RWPE1 (cell line): ENCODE measurements around the gene CERS2.
"Not testable (repeated sequence)": the region's sequence is repeated elsewhere in the genome, so short reads cannot be mapped to it uniquely, and the experiment has no call there.

ENCODE experiments used
- CTCF ChIA-PET: fragments of 350-600 bp; sonication (Branson Sonifier 250); formaldehyde crosslinking; extraction: SDS; loops from one replicate; lab custom pipeline; 2021; lab: Yijun Ruan, JAX
- POLR2A ChIA-PET: fragments of 400-600 bp; formaldehyde crosslinking; extraction: SDS; loops from one replicate; lab custom pipeline; 2020; ENCODE audit warnings: antibody characterized with exemption; ENCODE audit not compliant: low non-redundant PET; lab: Yijun Ruan, JAX
- DNase-seq: peaks from one replicate; pipeline ENCODE4 v3.0.0; 2012; ENCODE audit warnings: low spot score
- H3K27ac ChIP-seq: fragments of 450-650 bp; 2 replicates; pipeline ENCODE4 v1.5.1; 2017
- TF ChIP-seq, protein P1 (sequence below): fragments of 450-650 bp; conservative IDR thresholded peaks from 2 replicates; pipeline ENCODE4 v1.5.1; 2017; ENCODE audit warnings: low read depth, mild to moderate bottlenecking

The CERS2 gene

DNA sequence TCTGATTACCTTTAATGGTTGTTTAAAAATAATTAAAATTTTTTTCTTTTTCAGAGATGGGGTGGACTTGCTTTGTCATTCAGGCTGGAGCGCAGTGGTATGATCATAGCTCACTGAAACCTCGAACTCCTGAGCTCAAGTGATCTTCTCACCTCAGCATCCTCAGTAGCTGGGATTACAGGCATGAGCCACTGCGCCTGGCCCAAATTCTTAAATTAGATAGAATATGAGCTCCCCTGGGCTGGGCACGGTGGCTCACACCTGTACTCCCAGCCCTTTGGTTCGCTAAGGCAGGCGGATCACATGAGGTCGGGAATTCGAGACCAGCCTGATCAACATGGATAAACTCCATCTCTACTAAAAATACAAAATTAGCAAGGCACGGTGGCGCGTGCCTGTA lies 17.0 kb downstream of the CERS2 start:
- TF ChIP-seq, protein P1, sequence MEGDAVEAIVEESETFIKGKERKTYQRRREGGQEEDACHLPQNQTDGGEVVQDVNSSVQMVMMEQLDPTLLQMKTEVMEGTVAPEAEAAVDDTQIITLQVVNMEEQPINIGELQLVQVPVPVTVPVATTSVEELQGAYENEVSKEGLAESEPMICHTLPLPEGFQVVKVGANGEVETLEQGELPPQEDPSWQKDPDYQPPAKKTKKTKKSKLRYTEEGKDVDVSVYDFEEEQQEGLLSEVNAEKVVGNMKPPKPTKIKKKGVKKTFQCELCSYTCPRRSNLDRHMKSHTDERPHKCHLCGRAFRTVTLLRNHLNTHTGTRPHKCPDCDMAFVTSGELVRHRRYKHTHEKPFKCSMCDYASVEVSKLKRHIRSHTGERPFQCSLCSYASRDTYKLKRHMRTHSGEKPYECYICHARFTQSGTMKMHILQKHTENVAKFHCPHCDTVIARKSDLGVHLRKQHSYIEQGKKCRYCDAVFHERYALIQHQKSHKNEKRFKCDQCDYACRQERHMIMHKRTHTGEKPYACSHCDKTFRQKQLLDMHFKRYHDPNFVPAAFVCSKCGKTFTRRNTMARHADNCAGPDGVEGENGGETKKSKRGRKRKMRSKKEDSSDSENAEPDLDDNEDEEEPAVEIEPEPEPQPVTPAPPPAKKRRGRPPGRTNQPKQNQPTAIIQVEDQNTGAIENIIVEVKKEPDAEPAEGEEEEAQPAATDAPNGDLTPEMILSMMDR, result no peak
- no peak for DNase-seq
- no peak overlapping the region for H3K27ac ChIP-seq
- CTCF ChIA-PET, result interaction anchor here (0.6 to 1.2 kb wide), 7 partner anchors 11 to 637 kb away, joined by 3 to 4 read pairs (median 3); no protein-coding TSS in a partner anchor
- POLR2A ChIA-PET, result interaction anchor here (0.7 kb wide), 1 partner anchor 196 kb away, joined by 3 read pairs; no protein-coding TSS in a partner anchor

DNA sequence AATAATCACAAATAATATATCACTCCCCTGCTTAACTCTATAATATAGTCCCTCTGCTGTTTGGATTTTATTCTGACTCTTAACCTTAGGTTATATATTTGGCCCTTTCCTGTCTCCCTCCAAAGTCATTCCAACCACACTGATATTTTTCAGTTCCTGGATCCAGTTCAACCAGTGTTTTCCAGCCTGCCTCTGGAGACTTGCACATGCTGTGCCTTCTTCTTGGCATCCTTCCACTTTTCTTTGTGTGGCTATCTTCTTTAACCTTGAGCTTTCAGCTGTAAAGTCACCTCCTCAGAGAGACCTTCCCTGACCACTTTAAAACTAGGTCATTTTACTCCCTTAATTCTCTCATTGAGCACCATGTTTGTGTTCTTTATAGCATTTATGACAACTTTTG lies 19.4 kb downstream of the CERS2 start:
- ChIA-PET CTCF (interaction anchor here (0.6 kb wide), 1 partner anchor 21 kb away, joined by 4 read pairs; no protein-coding TSS in a partner anchor), POLR2A (interaction anchor here (0.5 kb wide), 1 partner anchor 377 kb away, joined by 3 read pairs; no protein-coding TSS in a partner anchor)
- no peak overlapping the region for H3K27ac ChIP-seq
- TF ChIP-seq, protein P1, result no peak
- no peak for DNase-seq

DNA sequence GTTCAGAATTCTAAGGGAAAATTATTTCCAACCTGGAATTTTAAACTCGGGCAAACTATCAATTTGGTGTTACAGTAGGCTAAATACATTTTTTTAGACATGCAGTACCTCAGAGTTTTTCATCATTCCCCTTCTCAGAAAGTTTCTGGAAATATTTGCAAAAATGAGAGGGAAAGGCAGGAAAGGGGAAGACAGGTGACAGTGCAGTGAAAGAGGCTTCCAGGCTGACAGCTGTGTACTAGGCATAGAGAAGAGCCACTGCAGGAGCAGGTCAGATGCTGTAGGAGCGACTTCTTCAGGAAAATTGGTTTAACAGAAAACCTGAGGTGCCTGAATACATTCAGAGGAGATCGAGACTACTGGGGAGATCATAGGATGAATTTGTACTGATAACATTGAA lies 19.9 kb downstream of the CERS2 start:
- TF ChIP-seq, protein P1, result no peak
- ChIA-PET CTCF (no interaction called here), POLR2A (interaction anchor here (0.5 kb wide), 1 partner anchor 376 kb away, joined by 3 read pairs; no protein-coding TSS in a partner anchor)
- DNase-seq, result no peak
- H3K27ac ChIP-seq, result no peak overlapping the region

DNA sequence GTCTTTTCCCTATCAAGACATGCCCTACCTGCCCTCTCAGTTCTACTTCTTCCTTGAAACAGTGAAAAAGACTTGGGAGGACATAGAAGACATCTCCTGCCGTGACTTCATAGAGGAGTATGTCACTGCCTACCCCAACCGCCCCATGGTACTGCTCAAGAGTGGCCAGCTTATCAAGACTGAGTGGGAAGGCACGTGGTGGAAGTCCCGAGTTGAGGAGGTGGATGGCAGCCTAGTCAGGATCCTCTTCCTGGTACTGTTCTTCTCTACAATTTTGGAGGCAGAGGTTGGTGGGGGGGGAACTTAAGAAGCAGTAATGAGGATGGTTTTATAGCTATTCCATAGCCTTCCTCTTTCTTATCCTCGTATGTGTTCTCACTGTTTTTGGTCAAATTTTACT lies 29.8 kb downstream of the CERS2 start:
- CTCF ChIA-PET, result no interaction called here
- H3K27ac ChIP-seq, result no peak overlapping the region
- TF ChIP-seq, protein P1, result no peak
- POLR2A ChIA-PET, result no interaction called here
- no peak for DNase-seq

DNA sequence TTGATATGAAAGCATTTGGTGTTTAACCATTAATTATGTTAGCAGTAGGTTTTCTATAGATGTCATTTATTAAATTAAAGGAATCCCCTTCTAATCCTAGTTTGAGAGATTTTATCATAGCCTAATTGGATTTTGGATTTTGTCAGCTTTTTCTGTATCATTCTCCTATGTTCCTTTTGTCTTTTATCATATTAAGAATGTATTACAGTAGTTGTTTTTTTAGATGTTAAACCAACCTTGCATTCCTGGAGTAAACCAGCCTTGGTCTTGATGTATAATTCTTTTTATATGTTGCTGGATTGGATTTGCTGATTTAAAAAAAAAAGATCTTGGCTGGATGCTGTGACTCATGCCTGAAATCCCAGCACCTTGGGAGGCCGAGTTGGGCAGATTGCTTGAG lies 42.9 kb downstream of the CERS2 start:
- DNase-seq, result no peak
- ChIA-PET CTCF (no interaction called here), POLR2A (no interaction called here)
- H3K27ac ChIP-seq, result no peak overlapping the region
- TF ChIP-seq, protein P1, result no peak

DNA sequence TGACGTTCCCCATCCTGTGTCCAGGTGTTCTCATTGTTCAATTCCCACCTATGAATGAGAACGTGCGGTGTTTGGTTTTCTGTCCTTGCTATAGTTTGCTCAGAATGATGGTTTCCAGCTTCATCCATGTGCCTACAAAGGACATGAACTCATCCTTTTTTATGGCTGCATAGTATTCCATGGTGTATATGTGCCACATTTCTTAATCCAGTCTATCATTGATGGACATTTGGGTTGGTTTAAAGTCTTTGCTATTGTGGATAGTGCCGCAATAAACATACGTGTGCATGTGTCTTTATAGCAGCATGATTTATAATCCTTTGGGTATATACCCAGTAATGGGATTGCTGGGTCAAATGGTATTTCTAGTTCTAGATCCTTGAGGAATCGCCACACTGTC lies 45.9 kb downstream of the CERS2 start:
- H3K27ac ChIP-seq, DNase-seq, CTCF ChIA-PET, POLR2A ChIA-PET: not testable (repeated sequence)

DNA sequence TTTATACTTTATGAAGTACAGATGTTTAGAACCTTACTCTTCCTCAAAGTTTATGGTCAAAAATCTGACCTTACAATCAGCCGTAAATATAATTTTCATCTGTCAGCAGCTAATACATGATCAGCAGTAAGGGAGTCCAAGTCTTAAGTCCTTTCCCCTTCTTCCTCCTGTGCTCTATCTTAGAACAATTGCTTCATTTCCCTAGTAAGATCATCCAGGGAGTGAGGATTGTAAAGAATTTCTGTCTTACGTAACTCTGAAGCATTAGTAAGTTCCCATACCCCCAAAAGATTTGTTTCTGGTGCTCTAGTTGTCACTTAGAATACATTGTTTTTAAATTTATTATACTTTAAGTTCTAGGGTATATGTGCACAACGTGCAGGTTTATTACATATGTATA lies 46.3 kb downstream of the CERS2 start:
- TF ChIP-seq, protein P1, result no peak
- DNase-seq, result no peak
- POLR2A ChIA-PET, result no interaction called here
- H3K27ac ChIP-seq, result no peak overlapping the region
- CTCF ChIA-PET, result no interaction called here
